B cell (primary cell): Measurements from ENCODE around the gene PLA2G4D.

Experiments
- EZH2 ChIP-seq: IDR thresholded peaks from 2 replicates; pipeline ENCODE4 v1.6.1; 2012; ENCODE audit warnings: borderline replicate concordance, low read depth, mild to moderate bottlenecking, moderate library complexity, low read length; ENCODE audit not compliant: insufficient read depth, poor library complexity, severe bottlenecking
- TF ChIP-seq, protein P1 (sequence below): fragments of 200-600 bp; IDR thresholded peaks from one replicate; pipeline ENCODE4 v1.8.0; 2022; ENCODE audit warnings: antibody characterized with exemption, mild to moderate bottlenecking

- TF ChIP-seq EZH2: no peak
- TF ChIP-seq, protein P1, sequence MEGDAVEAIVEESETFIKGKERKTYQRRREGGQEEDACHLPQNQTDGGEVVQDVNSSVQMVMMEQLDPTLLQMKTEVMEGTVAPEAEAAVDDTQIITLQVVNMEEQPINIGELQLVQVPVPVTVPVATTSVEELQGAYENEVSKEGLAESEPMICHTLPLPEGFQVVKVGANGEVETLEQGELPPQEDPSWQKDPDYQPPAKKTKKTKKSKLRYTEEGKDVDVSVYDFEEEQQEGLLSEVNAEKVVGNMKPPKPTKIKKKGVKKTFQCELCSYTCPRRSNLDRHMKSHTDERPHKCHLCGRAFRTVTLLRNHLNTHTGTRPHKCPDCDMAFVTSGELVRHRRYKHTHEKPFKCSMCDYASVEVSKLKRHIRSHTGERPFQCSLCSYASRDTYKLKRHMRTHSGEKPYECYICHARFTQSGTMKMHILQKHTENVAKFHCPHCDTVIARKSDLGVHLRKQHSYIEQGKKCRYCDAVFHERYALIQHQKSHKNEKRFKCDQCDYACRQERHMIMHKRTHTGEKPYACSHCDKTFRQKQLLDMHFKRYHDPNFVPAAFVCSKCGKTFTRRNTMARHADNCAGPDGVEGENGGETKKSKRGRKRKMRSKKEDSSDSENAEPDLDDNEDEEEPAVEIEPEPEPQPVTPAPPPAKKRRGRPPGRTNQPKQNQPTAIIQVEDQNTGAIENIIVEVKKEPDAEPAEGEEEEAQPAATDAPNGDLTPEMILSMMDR: no peak
Measured at GRCh38 chr15:42087460-42087859, 6.9 kb downstream of the PLA2G4D start.
